D341Med (cell line): ENCODE results near the gene DUSP15.
A peak's percentile ranks its signal among the peaks of the same experiment; 100 is the strongest.
"Not testable (repeated sequence)": the region's sequence is repeated elsewhere in the genome, so short reads cannot be mapped to it uniquely, and the experiment has no call there.

Source experiments
- DNase-seq: peaks from one replicate; pipeline ENCODE4 v3.0.0; 2012; ENCODE audit warnings: low spot score

The DUSP15 gene

GRCh38 chr20:31822421-31823330, 47.7 kb downstream of the DUSP15 start:
- peak; percentile 94 for DNase-seq

- DNase-seq, result no peak
These were observed 48.9 kb downstream of the DUSP15 start for GRCh38 chr20:31821427-31821826.

GRCh38 chr20:31820228-31820627, 50.1 kb downstream of the DUSP15 start:
- no peak for DNase-seq

GRCh38 chr20:31819083-31819784, 51.1 kb downstream of the DUSP15 start, which contains the start of gene MYLK2:
MYLK2 (plus strand) TSS chr20:31819356; CDS start chr20:31819581, 225 bp downstream.
- no peak for DNase-seq

- no peak for DNase-seq
These were observed 51.9 kb downstream of the DUSP15 start for GRCh38 chr20:31818376-31818908.

GRCh38 chr20:31817461-31817860, 52.9 kb downstream of the DUSP15 start:
- no peak for DNase-seq

GRCh38 chr20:31816221-31816620, 54.1 kb downstream of the DUSP15 start:
- DNase-seq, result no peak

- DNase-seq, result no peak
These were observed 54.7 kb downstream of the DUSP15 start for GRCh38 chr20:31815408-31816188.

GRCh38 chr20:31814142-31814541, 56.2 kb downstream of the DUSP15 start:
- not testable (repeated sequence) for DNase-seq

- DNase-seq, result no peak
These were observed 56.7 kb downstream of the DUSP15 start for GRCh38 chr20:31813611-31814010.

GRCh38 chr20:31811796-31812728, 58.3 kb downstream of the DUSP15 start:
- DNase-seq, result no peak

GRCh38 chr20:31811198-31811597, 59.1 kb downstream of the DUSP15 start:
- DNase-seq, result no peak
